Tibial artery (tissue), 4 donors: Measurements from ENCODE around the gene FOXO3B.
"Not testable (repeated sequence)": the region's sequence is repeated elsewhere in the genome, so short reads cannot be mapped to it uniquely, and the experiment has no call there.

ENCODE experiments used
- DNase-seq, 2 donors: peaks; one replicate each; pipeline ENCODE4 v3.0.0-alpha.2; 2019
- H3K27ac ChIP-seq, 2 donors: fragments of 200-600 bp; sonication (generic) in 1 of 2; 1 replicate in 1 of 2; 2 replicates in 1 of 2; pipeline ENCODE4 v1.5.1; 2018 to 2019; ENCODE audit warnings: mild to moderate bottlenecking in 1 of 2
- H3K27me3 ChIP-seq, 2 donors: fragments of 200-600 bp; sonication (generic) in 1 of 2; one replicate each; pipeline versions ENCODE4 v1.5.1 to v1.6.0; 2016 to 2019
- H3K36me3 ChIP-seq, 3 donors: fragments of 200-600 bp; sonication (generic) in 2 of 3; one replicate each; pipeline ENCODE4 v1.5.1; 2016 to 2019; ENCODE audit warnings: mild to moderate bottlenecking in 2 of 3
- H3K4me1 ChIP-seq, 4 donors: fragments of 200-600 bp; sonication (generic) in 2 of 4; 1 replicate in 3 of 4; 2 replicates in 1 of 4; pipeline ENCODE4 v1.5.1; 2016 to 2019
- H3K4me3 ChIP-seq, 2 donors: fragments of 200-600 bp; sonication (generic) in 1 of 2; 1 replicate in 1 of 2; 2 replicates in 1 of 2; pipeline ENCODE4 v1.5.1; 2018 to 2019; ENCODE audit warnings: mild to moderate bottlenecking in 2 of 2
- H3K9me3 ChIP-seq, 3 donors: fragments of 200-600 bp; sonication (generic) in 1 of 3; one replicate each; pipeline ENCODE4 v1.5.1; 2016 to 2019
- intact Hi-C: fragments of 100-400 bp; cut with DNase I; formaldehyde crosslinking; loops from one replicate; pipeline ENCODE4 v1.15.0; 2023; ENCODE audit warnings: low total_unique reads

Gene FOXO3B

DNA sequence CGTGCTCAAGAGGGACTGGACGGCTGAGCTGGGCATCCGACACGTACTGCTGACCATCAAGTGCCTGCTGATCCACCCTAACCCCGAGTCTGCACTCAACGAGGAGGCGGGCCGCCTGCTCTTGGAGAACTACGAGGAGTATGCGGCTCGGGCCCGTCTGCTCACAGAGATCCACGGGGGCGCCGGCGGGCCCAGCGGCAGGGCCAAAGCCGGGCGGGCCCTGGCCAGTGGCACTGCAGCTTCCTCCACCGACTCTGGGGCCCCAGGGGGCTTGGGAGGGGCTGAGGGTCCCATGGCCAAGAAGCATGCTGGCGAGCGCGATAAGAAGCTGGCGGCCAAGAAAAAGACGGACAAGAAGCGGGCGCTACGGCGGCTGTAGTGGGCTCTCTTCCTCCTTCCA lies 4.7 kb downstream of the FOXO3B start:
- intact Hi-C loops, H3K4me3 ChIP-seq, H3K27ac ChIP-seq, DNase-seq, H3K4me1 ChIP-seq, H3K9me3 ChIP-seq, H3K27me3 ChIP-seq: not testable (repeated sequence)
- H3K36me3 ChIP-seq = peaks cover 0 to 25% (median 20%) of the 10 kb centered on the region in 3 donors

DNA sequence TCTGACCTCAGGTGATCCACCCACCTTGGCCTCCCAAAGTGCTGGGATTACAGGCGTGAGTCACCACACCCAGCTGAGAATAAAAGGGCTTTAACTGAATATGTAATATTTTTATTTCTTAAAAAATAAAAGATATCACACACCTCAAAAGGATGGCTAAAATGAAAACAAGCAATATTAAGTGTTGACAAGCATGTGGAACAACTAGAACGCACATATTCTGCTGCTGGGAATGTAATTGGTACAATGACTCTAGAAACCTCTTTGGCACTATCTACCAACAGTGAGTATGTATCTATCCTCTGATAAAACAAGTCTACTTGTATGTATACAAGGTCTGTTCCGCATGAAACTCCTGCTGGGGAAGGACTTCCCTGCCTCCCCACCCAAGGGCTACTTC lies 5.2 kb downstream of the FOXO3B start:
- H3K27ac ChIP-seq, DNase-seq, H3K4me3 ChIP-seq, H3K4me1 ChIP-seq, H3K27me3 ChIP-seq, intact Hi-C loops, H3K9me3 ChIP-seq: not testable (repeated sequence)
- peaks cover 2 to 29% (median 24%) of the 10 kb centered on the region in 3 donors for H3K36me3 ChIP-seq

DNA sequence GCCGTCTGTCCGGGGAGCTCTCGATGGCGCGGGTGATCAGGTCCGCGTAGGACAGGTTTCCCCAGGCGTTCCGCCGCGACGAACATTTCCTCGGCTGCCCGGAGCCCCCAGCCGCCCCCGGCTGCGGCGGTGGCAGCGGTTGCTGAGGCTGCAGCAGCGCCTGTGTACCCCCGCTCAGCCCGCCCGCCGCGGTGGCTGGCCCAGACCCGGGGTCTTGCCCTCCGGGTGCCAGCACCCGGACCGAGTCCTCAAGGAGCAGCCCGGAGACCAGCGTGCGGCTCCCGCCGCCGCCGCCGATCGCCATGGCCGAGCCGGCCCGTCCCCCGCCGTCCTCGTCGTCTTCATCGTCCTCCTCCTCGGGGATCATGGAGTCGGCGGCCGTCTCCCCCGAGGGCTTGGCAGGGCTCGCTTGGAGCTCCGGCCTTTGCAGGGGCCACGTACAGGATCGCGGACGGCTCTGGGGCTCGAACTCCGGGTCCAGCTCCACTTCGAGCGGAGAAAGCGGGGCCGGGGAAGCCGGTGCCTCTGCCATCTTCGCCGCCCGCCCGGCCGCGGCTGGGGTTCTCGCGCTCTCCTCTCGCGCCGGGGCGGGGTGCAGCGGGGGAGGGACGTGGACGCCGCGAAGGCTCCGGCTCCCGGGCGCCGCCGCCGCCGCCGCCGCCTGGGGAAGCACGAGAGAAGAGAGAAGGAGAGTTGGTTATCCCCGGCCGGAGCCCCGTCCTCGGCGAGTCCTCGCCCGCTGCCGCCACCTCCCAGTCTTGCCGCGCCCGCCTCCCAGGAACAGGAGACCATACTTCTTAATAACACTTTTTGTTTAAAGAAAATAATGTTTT lies 9.5 kb downstream of the FOXO3B start:
- intact Hi-C loops, DNase-seq, H3K4me1 ChIP-seq, H3K27me3 ChIP-seq, H3K27ac ChIP-seq, H3K4me3 ChIP-seq: not testable (repeated sequence)
- peaks cover 28 to 58% (median 57%) of the 10 kb centered on the region in 3 donors for H3K36me3 ChIP-seq
- H3K9me3 ChIP-seq = peaks cover 0 to 19% (median 4%) of the 10 kb centered on the region in 3 donors

DNA sequence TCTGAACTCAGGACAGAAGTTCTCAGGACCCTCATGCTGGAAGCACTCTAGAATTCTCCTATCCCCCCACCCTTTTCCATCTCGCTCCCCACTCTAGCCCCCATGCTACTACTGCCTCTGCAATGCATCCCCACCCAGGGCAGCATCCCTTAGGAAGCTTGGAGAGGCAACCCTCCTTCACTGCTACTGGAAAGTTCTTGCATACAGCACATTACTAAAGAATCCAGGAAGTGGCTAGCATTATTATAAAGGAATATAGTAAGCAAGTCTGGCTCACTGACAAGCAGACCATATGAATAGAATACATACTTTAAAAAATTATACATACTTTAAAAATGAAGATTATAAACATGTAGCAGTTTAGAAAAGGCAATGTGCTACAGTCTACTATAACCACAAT lies 13.5 kb downstream of the FOXO3B start:
- intact Hi-C loops, H3K27me3 ChIP-seq, DNase-seq, H3K27ac ChIP-seq, H3K4me3 ChIP-seq, H3K4me1 ChIP-seq: not testable (repeated sequence)
- H3K36me3 ChIP-seq = peaks cover 39 to 50% (median 47%) of the 10 kb centered on the region in 3 donors
- peaks cover 0 to 41% (median 14%) of the 10 kb centered on the region in 3 donors for H3K9me3 ChIP-seq

DNA sequence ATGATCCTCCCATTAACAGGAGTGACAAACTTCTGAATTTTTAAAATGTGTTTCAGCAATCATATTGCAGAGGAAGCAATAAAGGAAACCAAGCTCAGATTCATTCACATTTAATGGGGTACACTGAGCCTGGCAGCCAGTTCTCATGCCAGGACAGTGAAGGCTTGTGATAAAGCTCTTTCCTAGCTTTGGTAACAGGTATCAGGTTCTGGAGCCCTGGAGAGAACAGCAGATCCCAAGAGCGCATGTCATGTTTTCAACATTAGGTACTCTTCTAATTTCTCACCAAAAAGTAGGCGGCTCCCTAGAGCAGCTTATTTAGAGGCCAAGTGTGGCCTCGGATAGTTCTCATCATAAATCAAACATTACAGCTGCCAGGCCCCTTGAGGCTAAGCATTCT lies 14.6 kb downstream of the FOXO3B start:
- H3K4me3 ChIP-seq, H3K27ac ChIP-seq, intact Hi-C loops, H3K27me3 ChIP-seq, DNase-seq, H3K4me1 ChIP-seq: not testable (repeated sequence)
- H3K9me3 ChIP-seq = peaks cover 0 to 51% (median 20%) of the 10 kb centered on the region in 3 donors
- H3K36me3 ChIP-seq = peaks cover 42 to 46% (median 42%) of the 10 kb centered on the region in 3 donors

DNA sequence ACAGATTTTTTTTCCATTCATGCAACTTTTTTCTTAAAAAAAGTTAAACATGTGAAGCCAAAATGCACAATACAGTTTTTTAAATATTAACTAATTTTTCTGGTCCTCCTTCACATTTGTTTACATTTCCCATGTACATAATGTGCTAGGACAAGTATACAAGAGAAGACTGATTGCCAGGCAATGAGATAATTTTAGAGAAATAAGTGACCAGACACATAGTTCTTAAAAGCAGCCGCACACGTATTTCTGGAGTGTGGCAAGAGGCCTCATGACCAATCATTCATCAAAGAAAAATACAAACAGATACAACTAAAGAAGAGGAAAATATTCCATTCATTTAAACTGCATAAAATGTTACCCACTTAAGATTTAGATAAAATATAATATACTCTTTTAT lies 15.8 kb downstream of the FOXO3B start:
- H3K4me1 ChIP-seq, H3K4me3 ChIP-seq, H3K27ac ChIP-seq, DNase-seq, H3K27me3 ChIP-seq, intact Hi-C loops: not testable (repeated sequence)
- Histone ChIP-seq H3K9me3 (peaks cover 2 to 64% (median 28%) of the 10 kb centered on the region in 3 donors), H3K36me3 (peaks cover 31 to 37% (median 34%) of the 10 kb centered on the region in 3 donors)

DNA sequence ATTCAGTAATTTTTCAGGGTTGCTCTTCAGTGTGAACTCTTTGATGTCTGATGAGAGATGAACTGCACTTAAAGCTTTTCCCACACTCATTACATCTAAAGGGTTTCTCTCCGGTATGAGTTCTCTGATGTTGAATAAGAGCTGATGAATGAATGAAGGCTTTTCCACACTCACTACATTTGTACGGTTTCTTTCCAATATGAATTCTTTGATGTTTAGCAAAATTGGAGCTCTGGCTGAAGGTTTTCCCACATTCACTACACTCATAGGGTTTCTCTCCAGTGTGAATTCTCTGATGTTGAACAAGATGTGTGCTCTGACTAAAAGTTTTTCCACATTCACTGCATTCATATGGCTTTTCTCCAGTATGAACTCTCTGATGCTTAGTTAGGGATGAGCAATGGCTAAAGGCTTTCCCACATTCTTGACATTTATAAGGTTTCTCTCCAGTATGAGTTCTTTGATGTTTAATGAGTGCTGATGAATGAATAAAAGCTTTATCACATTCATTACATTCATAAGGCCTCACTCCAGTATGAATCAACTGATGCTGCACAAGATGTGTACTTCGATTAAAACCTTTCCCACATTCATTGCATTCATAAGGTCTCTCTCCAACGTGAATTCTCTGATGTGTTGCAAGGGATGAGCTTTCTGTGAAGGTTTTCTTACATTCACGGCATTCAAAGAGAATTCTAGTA lies 20.0 kb downstream of the FOXO3B start:
- DNase-seq, H3K27ac ChIP-seq, intact Hi-C loops, H3K4me1 ChIP-seq, H3K36me3 ChIP-seq, H3K4me3 ChIP-seq, H3K27me3 ChIP-seq: not testable (repeated sequence)
- peaks cover 2 to 54% (median 30%) of the 10 kb centered on the region in 3 donors for H3K9me3 ChIP-seq

DNA sequence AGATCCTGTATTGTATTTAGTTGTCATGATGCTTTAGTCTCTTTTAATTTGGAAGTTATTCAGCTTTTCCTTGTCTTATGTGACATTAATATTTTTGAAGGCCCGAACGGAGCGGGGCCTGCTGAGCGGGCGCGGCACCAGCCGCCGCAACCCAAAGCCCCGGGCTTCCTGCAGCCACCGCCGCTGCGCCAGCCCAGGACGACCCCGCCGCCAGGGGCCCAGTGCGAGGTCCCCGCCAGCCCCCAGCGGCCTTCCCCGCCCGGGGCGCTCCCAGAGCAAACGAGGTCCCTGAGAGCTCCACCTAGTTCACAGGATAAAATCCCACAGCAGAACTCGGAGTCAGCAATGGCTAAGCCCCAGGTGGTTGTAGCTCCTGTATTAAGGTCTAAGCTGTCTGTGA lies 32.0 kb downstream of the FOXO3B start:
- H3K4me1 ChIP-seq, H3K36me3 ChIP-seq, H3K27ac ChIP-seq, H3K27me3 ChIP-seq, intact Hi-C loops, H3K9me3 ChIP-seq, DNase-seq, H3K4me3 ChIP-seq: not testable (repeated sequence)

DNA sequence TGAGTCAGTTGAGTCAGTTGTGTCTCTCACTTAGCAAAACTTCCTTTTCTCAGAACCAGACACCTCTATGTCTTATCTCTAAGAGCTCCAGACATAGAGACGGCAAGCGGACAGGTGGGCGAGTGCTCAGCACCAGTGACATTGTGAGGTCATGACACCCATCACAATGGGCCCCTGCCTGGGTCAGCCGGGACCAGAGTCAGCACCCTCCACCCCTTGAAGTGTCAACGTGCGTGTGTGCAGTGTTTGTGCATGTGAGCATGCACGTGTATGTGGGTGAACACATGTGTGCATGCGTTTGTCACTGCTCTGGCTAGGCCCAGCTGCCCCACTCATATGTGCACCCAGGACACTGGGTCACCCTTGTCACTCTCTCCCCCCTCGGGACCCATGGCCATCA lies 37.8 kb downstream of the FOXO3B start, which contains the start of gene TBC1D28:
TSS of gene TBC1D28 (minus strand) at position 101 of the 400 bp plus-strand sequence. CDS start 3,039 bp downstream, outside the sequence.
- H3K36me3 ChIP-seq, DNase-seq, intact Hi-C loops, H3K9me3 ChIP-seq, H3K4me1 ChIP-seq, H3K27ac ChIP-seq, H3K4me3 ChIP-seq, H3K27me3 ChIP-seq: not testable (repeated sequence)

DNA sequence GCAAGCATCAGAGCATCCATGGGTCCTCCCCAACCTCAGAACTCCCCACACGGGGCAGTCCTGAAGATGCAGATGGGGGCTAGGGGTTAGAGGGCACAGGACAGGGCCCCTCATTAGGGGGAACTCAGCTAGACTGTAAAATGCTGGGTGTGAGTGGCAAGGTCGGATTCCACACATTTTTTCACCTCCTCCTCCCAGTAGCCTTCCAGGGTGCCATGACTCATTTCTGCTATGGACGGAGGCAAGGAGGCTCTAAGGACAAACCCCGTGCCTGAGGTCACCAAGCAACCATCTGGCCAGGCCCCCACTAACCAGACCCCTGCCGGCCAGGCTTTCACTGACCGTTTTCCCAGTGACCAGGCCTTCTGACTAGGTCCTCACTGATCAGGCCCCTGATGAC lies 39.0 kb downstream of the FOXO3B start:
- H3K9me3 ChIP-seq, H3K27ac ChIP-seq, H3K4me3 ChIP-seq, DNase-seq, intact Hi-C loops, H3K27me3 ChIP-seq, H3K36me3 ChIP-seq, H3K4me1 ChIP-seq: not testable (repeated sequence)

DNA sequence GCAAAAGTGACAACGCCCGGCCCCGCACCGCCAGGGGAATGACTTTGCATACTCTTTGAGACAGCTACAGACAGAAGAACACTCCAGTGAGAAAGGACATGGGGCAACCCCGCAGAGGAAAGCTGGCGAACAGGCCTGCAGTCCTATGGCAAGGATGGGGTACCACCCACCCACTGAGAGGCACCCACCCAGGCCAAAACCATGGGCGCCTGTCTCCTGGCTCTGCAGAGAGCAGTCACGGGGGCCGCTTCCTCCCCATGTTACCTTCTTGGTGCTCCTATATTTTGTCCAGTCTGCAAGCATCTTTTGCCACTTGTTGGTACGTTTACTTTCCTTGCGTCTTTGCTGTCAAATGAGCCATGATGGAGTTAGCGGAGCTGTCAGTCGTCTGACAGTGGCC lies 43.8 kb downstream of the FOXO3B start:
- DNase-seq, H3K27ac ChIP-seq, H3K36me3 ChIP-seq, intact Hi-C loops, H3K4me1 ChIP-seq, H3K4me3 ChIP-seq, H3K9me3 ChIP-seq: not testable (repeated sequence)
- peaks cover 0 to 16% of the 10 kb centered on the region in 2 donors for H3K27me3 ChIP-seq

DNA sequence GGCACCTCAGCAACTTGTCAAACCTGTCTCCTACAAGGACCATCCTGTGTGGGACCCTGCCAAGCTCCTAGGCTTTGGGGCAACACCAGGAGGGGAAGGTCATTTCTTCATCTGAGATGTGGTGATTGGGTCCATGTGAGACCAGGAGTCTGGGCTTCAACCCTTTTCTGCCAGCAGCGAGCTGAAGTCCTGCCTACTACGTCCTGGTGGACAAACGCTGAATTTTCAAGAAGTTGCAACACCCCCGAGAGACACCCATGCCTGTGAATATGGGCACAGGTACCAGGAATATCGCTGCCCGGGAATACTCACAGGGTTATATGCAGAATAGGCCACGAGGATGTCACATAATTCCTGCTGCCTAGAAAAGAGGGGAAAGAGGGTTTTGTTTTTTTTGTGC lies 45.9 kb downstream of the FOXO3B start:
- H3K9me3 ChIP-seq, H3K27ac ChIP-seq, H3K4me3 ChIP-seq, intact Hi-C loops, H3K36me3 ChIP-seq, DNase-seq, H3K4me1 ChIP-seq: not testable (repeated sequence)
- H3K27me3 ChIP-seq = peaks cover 0 to 32% of the 10 kb centered on the region in 2 donors

DNA sequence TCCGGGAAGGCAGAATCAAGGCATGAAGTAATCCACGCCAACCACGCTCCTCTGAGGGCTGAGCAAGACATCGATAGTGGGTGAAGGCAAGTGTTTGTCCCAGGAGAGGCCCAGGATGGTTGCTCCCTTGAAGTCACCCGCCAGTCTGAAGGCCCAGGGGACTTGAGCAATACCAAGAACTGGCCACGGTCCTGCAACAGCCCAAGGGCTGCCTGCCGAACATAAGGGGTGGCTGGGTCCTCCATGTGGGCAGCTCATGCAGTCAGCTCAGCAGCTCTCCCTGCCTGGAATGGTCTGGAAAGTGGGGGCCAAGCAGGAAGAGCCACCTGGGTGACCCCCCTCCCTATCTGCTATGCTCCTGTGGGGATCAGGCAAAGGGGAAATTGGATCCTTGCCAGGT lies 46.3 kb downstream of the FOXO3B start:
- peaks cover 0 to 32% of the 10 kb centered on the region in 2 donors for H3K27me3 ChIP-seq
- H3K9me3 ChIP-seq, H3K4me1 ChIP-seq, H3K4me3 ChIP-seq, H3K27ac ChIP-seq, H3K36me3 ChIP-seq, intact Hi-C loops, DNase-seq: not testable (repeated sequence)
